GM12801 (cell line): ENCODE results near the gene HDAC4.

Experiments
- TF ChIP-seq, protein P1 (sequence below): IDR thresholded peaks from one replicate; pipeline ENCODE4 v1.5.1; 2011; ENCODE audit warnings: control low read depth; ENCODE audit not compliant: insufficient read length; ENCODE audit errors: extremely low read depth

HDAC4 gene

DNA sequence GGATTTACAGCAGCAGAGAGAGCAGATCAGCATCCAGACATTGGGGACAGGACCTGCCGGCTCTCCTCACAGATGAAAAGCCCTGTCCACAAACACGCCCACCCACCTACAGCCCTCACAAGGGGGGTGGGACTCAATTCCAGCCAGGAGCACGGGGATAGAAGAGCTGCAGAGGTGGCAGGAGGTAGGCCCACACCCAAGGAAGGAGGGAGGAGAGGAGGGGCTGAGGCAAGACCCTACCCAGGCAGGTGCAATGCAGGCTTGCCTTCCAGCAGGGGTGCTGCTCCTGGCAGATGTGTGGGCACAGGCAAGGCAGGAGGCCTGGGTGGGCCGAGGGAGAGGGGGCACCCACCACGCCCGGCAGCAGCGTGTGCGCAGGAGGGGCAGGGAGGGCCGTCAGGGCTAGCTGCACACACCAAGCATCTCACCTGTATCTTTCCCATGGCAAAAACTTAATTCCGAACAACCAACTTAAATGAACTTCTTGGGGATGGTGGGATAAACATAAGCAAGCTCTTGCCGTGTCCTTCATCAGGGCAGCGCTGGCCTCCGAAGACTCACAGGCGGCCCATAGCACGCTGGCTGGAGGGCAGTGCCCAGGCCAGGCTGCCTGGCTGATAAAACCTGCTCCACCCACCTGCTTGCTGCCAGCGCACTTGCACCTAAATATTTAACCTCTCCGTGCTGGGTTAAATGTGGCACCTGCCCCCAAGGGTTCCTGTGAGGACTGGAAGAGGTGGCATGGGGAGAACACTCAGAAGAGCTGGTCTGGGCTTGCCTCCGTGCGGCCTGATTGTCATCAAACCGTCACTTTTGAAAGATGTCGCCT lies 219.5 kb downstream of the HDAC4 start:
- TF ChIP-seq, protein P1, sequence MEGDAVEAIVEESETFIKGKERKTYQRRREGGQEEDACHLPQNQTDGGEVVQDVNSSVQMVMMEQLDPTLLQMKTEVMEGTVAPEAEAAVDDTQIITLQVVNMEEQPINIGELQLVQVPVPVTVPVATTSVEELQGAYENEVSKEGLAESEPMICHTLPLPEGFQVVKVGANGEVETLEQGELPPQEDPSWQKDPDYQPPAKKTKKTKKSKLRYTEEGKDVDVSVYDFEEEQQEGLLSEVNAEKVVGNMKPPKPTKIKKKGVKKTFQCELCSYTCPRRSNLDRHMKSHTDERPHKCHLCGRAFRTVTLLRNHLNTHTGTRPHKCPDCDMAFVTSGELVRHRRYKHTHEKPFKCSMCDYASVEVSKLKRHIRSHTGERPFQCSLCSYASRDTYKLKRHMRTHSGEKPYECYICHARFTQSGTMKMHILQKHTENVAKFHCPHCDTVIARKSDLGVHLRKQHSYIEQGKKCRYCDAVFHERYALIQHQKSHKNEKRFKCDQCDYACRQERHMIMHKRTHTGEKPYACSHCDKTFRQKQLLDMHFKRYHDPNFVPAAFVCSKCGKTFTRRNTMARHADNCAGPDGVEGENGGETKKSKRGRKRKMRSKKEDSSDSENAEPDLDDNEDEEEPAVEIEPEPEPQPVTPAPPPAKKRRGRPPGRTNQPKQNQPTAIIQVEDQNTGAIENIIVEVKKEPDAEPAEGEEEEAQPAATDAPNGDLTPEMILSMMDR = no peak

DNA sequence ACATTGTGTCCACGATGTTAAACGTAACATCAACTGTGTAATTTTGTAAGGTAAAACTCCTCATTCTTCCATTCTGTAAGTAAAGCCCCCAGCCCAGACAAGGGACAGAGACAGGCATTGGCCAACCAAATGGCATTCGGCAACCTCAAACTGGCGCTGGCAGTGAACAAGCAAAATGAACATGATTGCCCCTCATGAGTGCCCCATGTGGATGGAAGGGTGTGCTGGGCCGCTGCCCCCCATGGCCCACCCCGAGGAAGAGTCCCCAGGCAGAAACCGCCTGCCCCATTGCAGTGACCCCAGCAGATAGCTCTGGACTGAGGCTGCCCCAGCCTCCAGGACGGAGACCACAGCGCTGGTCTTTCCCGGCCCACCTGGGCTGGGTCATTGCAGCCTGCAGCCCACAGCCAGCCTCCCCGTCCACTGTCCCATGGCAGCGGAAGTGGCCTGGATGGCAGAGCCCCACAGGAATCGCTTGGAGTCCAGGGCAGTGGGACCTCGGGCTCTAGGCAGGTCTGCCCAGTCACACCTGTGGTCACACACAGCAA lies 220.2 kb downstream of the HDAC4 start:
- TF ChIP-seq, protein P1 = no peak

DNA sequence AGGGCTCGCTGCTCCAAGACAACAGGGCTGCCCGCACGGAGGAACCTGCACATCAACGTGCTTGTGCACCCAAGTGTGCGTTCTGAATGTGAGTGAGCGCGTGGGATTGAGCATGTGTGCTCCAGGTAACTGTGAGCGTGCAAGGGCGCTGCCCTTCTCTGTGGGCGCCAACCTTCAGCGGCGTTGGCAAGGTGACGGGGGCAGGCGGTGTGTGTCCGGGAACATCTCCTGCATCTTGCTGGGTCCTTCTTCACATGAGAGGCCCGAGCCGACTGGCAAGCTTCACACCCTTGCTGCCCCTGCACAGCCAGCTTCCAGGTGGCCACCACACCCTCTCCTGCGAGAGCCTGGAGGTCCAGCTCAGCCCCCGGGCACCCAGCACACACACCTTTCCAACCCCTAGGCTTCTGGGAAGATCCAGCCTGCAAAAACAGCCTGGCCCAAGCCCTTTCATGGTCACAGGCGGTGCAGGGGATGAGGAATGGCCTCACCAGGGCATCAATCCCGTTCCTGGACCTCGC lies 220.9 kb downstream of the HDAC4 start:
- TF ChIP-seq, protein P1 = no peak

DNA sequence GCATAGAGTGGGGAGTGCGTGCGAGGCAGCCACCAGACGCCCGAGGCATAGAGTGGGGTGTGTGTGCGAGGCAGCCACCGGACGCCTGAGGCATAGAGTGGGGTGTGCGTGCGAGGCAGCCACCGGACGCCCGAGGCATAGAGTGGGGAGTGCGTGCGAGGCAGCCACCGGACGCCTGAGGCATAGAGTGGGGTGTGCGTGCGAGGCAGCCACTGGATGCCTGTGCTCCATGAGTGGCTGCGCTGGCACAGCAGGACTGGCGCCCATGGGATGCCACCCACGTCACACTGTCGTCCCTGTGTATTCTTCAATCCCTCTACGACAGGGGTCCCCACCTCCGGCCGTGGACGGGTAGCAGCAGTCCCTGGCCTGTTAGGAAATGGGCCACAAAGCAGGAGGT lies 221.9 kb downstream of the HDAC4 start:
- TF ChIP-seq, protein P1 = no peak

DNA sequence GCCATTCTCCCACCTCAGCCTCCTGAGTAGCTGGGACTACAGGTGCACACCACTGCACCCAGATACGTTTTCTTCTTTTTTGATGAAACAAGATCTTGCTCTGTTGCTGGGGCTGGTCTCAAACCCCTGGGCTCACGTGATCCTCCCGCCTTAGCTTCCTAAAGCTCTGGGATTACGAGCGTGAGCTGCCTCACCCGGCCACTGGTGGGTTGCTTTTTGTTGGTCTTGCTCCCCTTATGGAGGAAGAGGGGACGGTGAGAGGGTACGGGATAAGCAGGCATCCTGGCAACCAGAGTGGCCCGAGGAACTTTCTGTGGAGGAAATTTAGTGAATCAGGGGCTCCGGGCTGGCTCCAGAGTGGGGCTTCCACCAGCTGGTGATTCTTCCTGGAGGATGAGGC lies 222.3 kb downstream of the HDAC4 start:
- TF ChIP-seq, protein P1 = no peak

DNA sequence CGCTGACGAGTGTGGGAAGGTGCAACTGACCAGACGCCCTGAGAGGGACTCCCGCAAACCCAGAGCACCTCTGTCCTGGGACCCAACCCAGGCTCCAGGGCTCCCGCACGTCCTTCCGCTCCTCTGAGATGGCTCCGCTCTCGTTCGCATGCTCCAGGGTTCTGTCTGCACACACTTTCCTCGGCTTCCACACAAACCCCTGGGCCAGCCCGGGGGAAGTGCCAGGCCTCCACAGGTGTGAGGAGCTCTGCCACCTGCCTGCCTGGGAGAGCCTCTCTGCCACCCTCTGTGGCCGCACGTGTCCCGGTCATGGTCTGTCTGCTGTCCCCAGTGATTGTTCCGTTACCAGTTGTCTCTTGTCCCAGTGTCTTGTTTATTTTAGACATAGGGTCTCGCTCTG lies 222.9 kb downstream of the HDAC4 start:
- TF ChIP-seq, protein P1 = no peak

DNA sequence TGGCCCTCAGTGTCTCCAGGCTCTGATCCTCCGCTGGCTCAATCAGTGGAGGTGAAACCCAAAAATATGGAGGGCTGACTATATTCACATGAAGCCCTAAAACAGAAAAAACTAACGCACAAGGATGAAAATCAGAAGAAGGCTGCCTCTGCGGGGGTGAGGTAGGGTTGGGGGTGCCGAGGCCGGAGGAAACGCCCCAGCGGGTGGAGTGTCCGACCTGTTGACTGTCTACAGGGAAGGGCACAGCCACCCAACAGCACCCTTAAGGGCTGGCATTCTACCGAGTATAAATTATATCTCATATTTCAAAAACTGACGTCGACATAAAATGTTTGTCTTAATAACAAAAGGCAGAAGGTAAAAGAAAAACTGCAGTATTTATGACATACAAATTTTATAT lies 223.5 kb downstream of the HDAC4 start:
- TF ChIP-seq, protein P1 = no peak
